ENCODE results near the gene TYMP.

TYMP gene

GRCh38 chr22:50529897-50530579 lies at the start of gene TYMP:
Gene TYMP (minus strand): TSS chr22:50530012. CDS start chr22:50529709, 303 bp downstream.
- H3K27ac ChIP-seq: peak within 1 kb of the TSS; percentile 25 to 94 (median 73); a peak in 21 of 22 replicates
- peak within 1 kb of the TSS; percentile 74 to 99 (median 96) for H3K4me2 ChIP-seq
- H3K9ac ChIP-seq: peak within 1 kb of the TSS; percentile 49 to 96 (median 66); a peak in 21 of 22 replicates
- TF ChIP-seq Cebpa-rat (IDR thresholded peaks at IDR 0.05): no peak
- no peaks in the 10 kb centered on the region; a peak in 1 of 22 replicates for H3K36me3 ChIP-seq
- H3K27me3 ChIP-seq: peaks cover 43 to 65% (median 61%) of the 10 kb centered on the region in 11 experiments
- peaks cover 0 to 18% (median under 1%) of the 10 kb centered on the region in 11 experiments; a peak in 9 of 22 replicates for H4K20me1 ChIP-seq
- H3K9me3 ChIP-seq (replicated peaks in 1 of 11): peaks cover 10 to 49% (median 25%) of the 10 kb centered on the region in 11 experiments; a peak in 20 of 22 replicates
- H3K4me1 ChIP-seq: peaks cover 34 to 75% (median 56%) of the 10 kb centered on the region in 10 experiments
- peak within 1 kb of the TSS; percentile 48 to 65 (median 54) for H3K4me3 ChIP-seq

GRCh38 chr22:50578776-50579310 lies 49.0 kb upstream of the TYMP start:
- peaks cover 29 to 71% (median 56%) of the 10 kb centered on the region in 11 experiments for H3K36me3 ChIP-seq
- H3K4me3 ChIP-seq: no peak overlapping the region

DNA sequence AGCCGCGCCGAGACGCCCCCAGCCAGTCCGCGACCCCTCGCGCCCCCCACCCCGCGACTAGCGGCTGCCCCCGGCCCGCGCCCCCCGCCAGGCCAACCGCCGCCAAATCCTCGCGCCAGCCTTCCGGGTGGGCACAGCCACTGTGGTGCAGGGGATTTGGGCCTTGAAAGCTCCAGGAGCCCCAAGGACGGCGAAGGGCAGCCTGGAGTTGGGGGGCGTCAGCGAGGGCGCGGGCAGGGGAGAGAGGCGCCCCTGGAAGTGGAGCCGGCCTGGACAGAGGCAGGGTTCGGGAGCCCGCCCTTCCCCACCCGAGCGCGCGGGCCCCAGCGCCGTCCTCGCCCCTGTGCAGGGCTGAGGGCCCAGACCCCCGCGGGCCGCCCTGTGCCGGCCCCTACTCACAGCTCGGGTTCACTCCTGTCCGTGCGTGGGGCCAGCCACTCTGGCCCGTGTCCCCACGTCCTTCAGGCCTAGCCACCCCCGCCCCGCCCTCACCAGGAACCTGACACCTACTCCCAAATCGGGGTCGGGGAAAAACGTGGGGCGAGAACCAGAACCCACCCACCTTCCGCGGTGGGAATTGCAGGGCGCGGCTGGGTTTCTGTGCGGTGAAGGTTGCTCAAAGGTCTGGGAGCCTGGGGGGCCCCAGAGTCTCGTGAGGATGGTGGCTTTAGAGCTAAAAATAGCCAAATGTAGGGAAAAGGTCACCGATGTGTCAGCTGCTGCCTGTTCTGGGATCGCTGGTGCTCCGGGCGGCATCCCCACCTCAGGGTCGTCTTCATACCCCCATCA lies 48.4 kb upstream of the TYMP start, which contains the start of gene CPT1B:
Gene CPT1B (minus strand): TSS at position 441 of the 789 bp plus-strand sequence. CDS start 512 bp downstream, outside the sequence.
- Histone ChIP-seq H3K4me1 (peaks cover 11 to 45% (median 24%) of the 10 kb centered on the region in 10 experiments), H3K27ac (peak within 1 kb of the TSS in 1 of 11 experiments; percentile 5; a peak in 1 of 22 replicates), H3K9me3 (replicated peaks in 1 of 11) (no peaks in the 10 kb centered on the region), H4K20me1 (peaks cover 0 to 24% (median 0%) of the 10 kb centered on the region in 11 experiments; a peak in 9 of 22 replicates), H3K27me3 (no peaks in the 10 kb centered on the region), H3K9ac (peak within 1 kb of the TSS in 5 of 11 experiments; percentile 3 to 42 (median 26); a peak in 4 of 22 replicates), H3K4me2 (peak within 1 kb of the TSS in 3 of 11 experiments; percentile 42 to 53 (median 51); a peak in 4 of 22 replicates), H3K4me3 (no peak within 1 kb of the TSS), H3K36me3 (peaks cover 33 to 78% (median 62%) of the 10 kb centered on the region in 11 experiments)
- TF ChIP-seq Cebpa-rat (IDR thresholded peaks at IDR 0.05): no peak

More at GRCh38 chr22:50578776-50579310, 49.0 kb upstream of the TYMP start:
- Histone ChIP-seq H3K4me2 (no peak overlapping the region), H3K27me3 (no peaks in the 10 kb centered on the region), H3K9me3 (replicated peaks in 1 of 11) (no peaks in the 10 kb centered on the region), H3K4me1 (peaks cover 17 to 51% (median 30%) of the 10 kb centered on the region in 10 experiments), H4K20me1 (peaks cover 0 to 19% (median 0%) of the 10 kb centered on the region in 11 experiments; a peak in 9 of 22 replicates), H3K27ac (no peak overlapping the region; a peak in 1 of 22 replicates), H3K9ac (peak overlapping the region in 5 of 11 experiments; percentile 3 to 42 (median 26); a peak in 4 of 22 replicates)
- no peak for TF ChIP-seq Cebpa-rat (IDR thresholded peaks at IDR 0.05)

DNA sequence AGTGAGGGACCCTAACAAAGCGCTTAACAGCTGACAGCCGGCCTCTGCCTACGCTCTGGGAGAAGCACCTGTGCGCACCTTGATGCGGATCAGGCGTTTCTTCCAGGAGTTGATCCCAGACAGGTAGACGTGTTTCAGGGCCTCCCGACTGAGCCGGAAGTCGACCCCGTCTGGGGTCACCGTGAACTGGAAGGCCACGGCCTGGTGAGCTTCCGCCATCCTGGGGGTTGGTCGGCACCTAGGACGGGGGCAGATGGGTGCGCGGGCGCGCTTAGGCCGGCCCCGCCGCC lies 47.8 kb upstream of the TYMP start:
- no peak for TF ChIP-seq Cebpa-rat (IDR thresholded peaks at IDR 0.05)
- Histone ChIP-seq H3K36me3 (peaks cover 38 to 83% (median 68%) of the 10 kb centered on the region in 11 experiments), H4K20me1 (peaks cover 0 to 29% (median 3%) of the 10 kb centered on the region in 11 experiments; a peak in 9 of 22 replicates), H3K27ac (0 out of 22 replicates have a peak overlapping the region, but pooled peaks of 1 of the 11 experiments have one; percentile 5), H3K27me3 (no peaks in the 10 kb centered on the region), H3K4me2 (peak overlapping the region in 3 of 11 experiments; percentile 42 to 53 (median 51); a peak in 4 of 22 replicates), H3K9me3 (replicated peaks in 1 of 11) (no peaks in the 10 kb centered on the region), H3K4me1 (peaks cover 12 to 48% (median 27%) of the 10 kb centered on the region in 10 experiments), H3K9ac (no peak overlapping the region), H3K4me3 (no peak overlapping the region)

DNA sequence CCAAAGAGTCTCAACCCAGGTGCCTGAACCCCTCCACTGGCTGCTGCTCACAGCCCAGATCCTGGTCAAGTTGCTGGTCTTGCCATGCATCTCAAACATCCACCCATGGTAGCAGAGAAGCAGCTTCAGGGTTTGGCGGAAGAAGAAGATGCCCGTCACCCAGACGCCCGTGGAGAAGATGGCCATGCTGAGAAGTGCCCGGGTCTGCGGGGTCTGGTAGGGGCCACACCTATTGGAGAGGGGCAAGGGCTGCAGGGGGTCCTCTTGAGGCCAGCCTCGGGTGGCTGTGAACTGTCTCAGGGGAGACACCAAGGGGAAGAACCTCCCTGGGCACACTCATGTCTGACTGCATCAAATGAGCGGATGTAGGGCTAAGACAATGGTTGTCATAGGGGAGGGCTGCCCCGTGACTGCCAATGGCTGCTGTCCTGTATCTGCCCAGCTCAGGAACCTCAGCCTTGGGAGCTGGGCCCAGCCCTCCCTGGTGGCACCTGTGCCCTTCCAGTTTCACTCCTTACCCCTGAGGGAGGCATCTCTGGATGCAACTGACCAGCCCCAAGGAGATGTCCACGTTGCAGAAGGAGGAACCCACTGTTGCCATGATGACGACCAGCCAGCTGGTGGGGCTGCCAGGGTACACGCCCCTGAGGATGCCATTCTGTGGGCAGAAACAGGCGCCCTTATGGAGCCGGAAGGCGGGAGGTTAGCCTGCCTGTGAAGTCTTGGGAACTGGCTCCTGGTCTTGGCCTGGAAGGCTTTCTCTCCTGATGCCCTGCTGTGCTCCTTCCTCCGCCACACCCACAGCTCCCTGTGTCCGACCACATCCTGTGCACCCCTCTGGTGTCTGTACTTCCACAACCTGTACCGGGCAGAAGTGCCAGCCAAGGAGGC lies 47.2 kb upstream of the TYMP start:
- H4K20me1 ChIP-seq: peaks cover 0 to 35% (median 8%) of the 10 kb centered on the region in 11 experiments; a peak in 12 of 22 replicates
- H3K36me3 ChIP-seq: peaks cover 41 to 89% (median 73%) of the 10 kb centered on the region in 11 experiments
- peak overlapping the region in 3 of 11 experiments; percentile 42 to 53 (median 51); a peak in 4 of 22 replicates for H3K4me2 ChIP-seq
- H3K9ac ChIP-seq: no peak overlapping the region
- no peaks in the 10 kb centered on the region for H3K27me3 ChIP-seq
- H3K27ac ChIP-seq: 0 out of 22 replicates have a peak overlapping the region, but pooled peaks of 1 of the 11 experiments have one; percentile 5
- no peak overlapping the region for H3K4me3 ChIP-seq
- no peak for TF ChIP-seq Cebpa-rat (IDR thresholded peaks at IDR 0.05)
- H3K9me3 ChIP-seq (replicated peaks in 1 of 11): no peaks in the 10 kb centered on the region
- H3K4me1 ChIP-seq: peaks cover 17 to 54% (median 30%) of the 10 kb centered on the region in 10 experiments

DNA sequence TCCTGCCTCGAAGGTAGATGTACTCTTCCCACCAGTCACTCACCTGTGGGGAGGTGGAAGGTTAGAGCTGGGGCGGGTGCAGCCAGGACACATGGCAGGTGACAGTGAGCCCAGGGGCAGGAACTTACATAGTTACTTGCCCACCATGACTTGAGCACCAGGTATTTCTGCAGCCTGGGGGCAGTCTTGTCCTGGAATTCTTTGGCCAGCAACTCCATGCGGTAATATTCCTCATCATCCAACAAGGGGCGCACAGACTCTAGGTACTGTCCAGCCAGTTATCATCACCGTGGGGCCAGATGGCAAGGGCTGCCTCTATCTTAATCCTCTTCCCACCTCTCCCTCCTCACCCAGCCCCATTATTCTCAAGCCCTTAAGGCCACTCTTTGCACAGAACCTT lies 46.3 kb upstream of the TYMP start:
- H3K27me3 ChIP-seq: no peaks in the 10 kb centered on the region
- no peak overlapping the region for H3K4me3 ChIP-seq
- no peaks in the 10 kb centered on the region for H3K9me3 ChIP-seq (replicated peaks in 1 of 11)
- no peak for TF ChIP-seq Cebpa-rat (IDR thresholded peaks at IDR 0.05)
- H3K9ac ChIP-seq: no peak overlapping the region
- peaks cover 0 to 44% (median 13%) of the 10 kb centered on the region in 11 experiments; a peak in 14 of 22 replicates for H4K20me1 ChIP-seq
- no peak overlapping the region for H3K27ac ChIP-seq
- H3K36me3 ChIP-seq: peaks cover 47 to 95% (median 80%) of the 10 kb centered on the region in 11 experiments
- H3K4me2 ChIP-seq: no peak overlapping the region
- peaks cover 17 to 54% (median 30%) of the 10 kb centered on the region in 10 experiments for H3K4me1 ChIP-seq

- H3K36me3 ChIP-seq: peaks cover 46 to 95% (median 84%) of the 10 kb centered on the region in 11 experiments
- H3K4me2 ChIP-seq: no peak overlapping the region
- no peaks in the 10 kb centered on the region for H3K9me3 ChIP-seq (replicated peaks in 1 of 11)
- peaks cover 0 to 50% (median 18%) of the 10 kb centered on the region in 11 experiments; a peak in 15 of 22 replicates for H4K20me1 ChIP-seq
- no peak overlapping the region for H3K9ac ChIP-seq
- H3K27ac ChIP-seq: no peak overlapping the region
- no peaks in the 10 kb centered on the region for H3K27me3 ChIP-seq
- H3K4me1 ChIP-seq: peaks cover 15 to 54% (median 31%) of the 10 kb centered on the region in 10 experiments; a peak in 19 of 20 replicates
- no peak overlapping the region for H3K4me3 ChIP-seq
- TF ChIP-seq Cebpa-rat (IDR thresholded peaks at IDR 0.05): no peak
Observed at GRCh38 chr22:50575426-50575941, 45.7 kb upstream of the TYMP start.
